Measurements from ENCODE around the gene OIT3. TPM values are rescaled to one million over a fixed set of nuclear protein-coding genes. Genes with fewer than 3 reads are reported as not detected.

OIT3 gene
- total RNA-seq, 1 donor from 2014 or later: not detected

GRCh38 chr10:72935361-72935760 lies 41.8 kb downstream of the OIT3 start:
- no peaks in the 10 kb centered on the region for H3K36me3 ChIP-seq
- Mint-ChIP-seq H3K36me3 (no peaks in the 10 kb centered on the region), H3K9me3 (no peaks in the 10 kb centered on the region), H3K4me1 (no peaks in the 10 kb centered on the region), H3K4me3 (no peak overlapping the region), H3K27me3 (ENCODE audit: insufficient read depth, low read depth) (peaks cover 2% of the 10 kb centered on the region), H3K27ac (no peak overlapping the region)
- no peaks in the 10 kb centered on the region for H3K9me3 ChIP-seq (ENCODE audit: low read depth)
- no peak overlapping the region for H3K4me3 ChIP-seq
- H4K20me1 ChIP-seq (ENCODE audit: low read depth): no peaks in the 10 kb centered on the region
- H2AFZ ChIP-seq (replicated peaks): no peak overlapping the region
- H3F3A ChIP-seq (ENCODE audit: low read depth): no peaks in the 10 kb centered on the region
- TF ChIP-seq EZH2phosphoT487 (IDR thresholded peaks at IDR 0.05) (no peak), EZH2 (IDR thresholded peaks at IDR 0.05) (no peak), CTCF (IDR thresholded peaks at IDR 0.05) (no peak)
- H3K4me1 ChIP-seq: no peaks in the 10 kb centered on the region
- no peak overlapping the region for H3K27ac ChIP-seq
- no peaks in the 10 kb centered on the region for H3K27me3 ChIP-seq
- no peaks in the 10 kb centered on the region for H3K79me2 ChIP-seq (ENCODE audit: low read depth)
- H3K4me2 ChIP-seq: no peak overlapping the region
- H3K9ac ChIP-seq: no peak overlapping the region
- DNase-seq (ENCODE audit: low spot score): no peak

GRCh38 chr10:72943498-72944234 lies 50.1 kb downstream of the OIT3 start:
- no peak for DNase-seq (ENCODE audit: low spot score)
- no peaks in the 10 kb centered on the region for H3K79me2 ChIP-seq (ENCODE audit: low read depth)
- H2AFZ ChIP-seq (replicated peaks): no peak overlapping the region
- no peak overlapping the region for H3K9ac ChIP-seq
- TF ChIP-seq CTCF (IDR thresholded peaks at IDR 0.05) (no peak), EZH2phosphoT487 (IDR thresholded peaks at IDR 0.05) (no peak), EZH2 (IDR thresholded peaks at IDR 0.05) (no peak)
- Mint-ChIP-seq H3K27me3 (ENCODE audit: insufficient read depth, low read depth) (peaks cover 2% of the 10 kb centered on the region), H3K4me1 (no peaks in the 10 kb centered on the region), H3K27ac (no peak overlapping the region), H3K9me3 (peaks cover 2% of the 10 kb centered on the region), H3K4me3 (no peak overlapping the region), H3K36me3 (no peaks in the 10 kb centered on the region)
- no peaks in the 10 kb centered on the region for H3K27me3 ChIP-seq
- no peaks in the 10 kb centered on the region for H3K36me3 ChIP-seq
- H4K20me1 ChIP-seq (ENCODE audit: low read depth): no peaks in the 10 kb centered on the region
- H3F3A ChIP-seq (ENCODE audit: low read depth): no peaks in the 10 kb centered on the region
- no peak overlapping the region for H3K4me2 ChIP-seq
- H3K9me3 ChIP-seq (ENCODE audit: low read depth): no peaks in the 10 kb centered on the region
- H3K4me3 ChIP-seq: no peak overlapping the region
- H3K4me1 ChIP-seq: peaks cover 1% of the 10 kb centered on the region
- no peak overlapping the region for H3K27ac ChIP-seq

GRCh38 chr10:72946963-72947362 lies 53.4 kb downstream of the OIT3 start:
- Histone ChIP-seq H3K36me3 (no peaks in the 10 kb centered on the region), H3K27me3 (no peaks in the 10 kb centered on the region), H4K20me1 (ENCODE audit: low read depth) (no peaks in the 10 kb centered on the region), H3K4me3 (no peak overlapping the region), H3K9me3 (ENCODE audit: low read depth) (no peaks in the 10 kb centered on the region), H3F3A (ENCODE audit: low read depth) (no peaks in the 10 kb centered on the region), H3K4me2 (no peak overlapping the region), H2AFZ (replicated peaks) (no peak overlapping the region), H3K27ac (no peak overlapping the region), H3K9ac (no peak overlapping the region), H3K79me2 (ENCODE audit: low read depth) (no peaks in the 10 kb centered on the region), H3K4me1 (peaks cover 10% of the 10 kb centered on the region)
- Mint-ChIP-seq H3K27ac (no peak overlapping the region), H3K4me1 (no peaks in the 10 kb centered on the region), H3K27me3 (ENCODE audit: insufficient read depth, low read depth) (peaks cover 7% of the 10 kb centered on the region), H3K9me3 (peaks cover 2% of the 10 kb centered on the region), H3K4me3 (no peak overlapping the region), H3K36me3 (no peaks in the 10 kb centered on the region)
- DNase-seq (ENCODE audit: low spot score): no peak
- TF ChIP-seq EZH2phosphoT487 (IDR thresholded peaks at IDR 0.05) (no peak), CTCF (IDR thresholded peaks at IDR 0.05) (no peak), EZH2 (IDR thresholded peaks at IDR 0.05) (no peak)
